Measurements from ENCODE around the gene ZNF496.
"Not testable (repeated sequence)": the region's sequence is repeated elsewhere in the genome, so short reads cannot be mapped to it uniquely, and the experiment has no call there.

Gene ZNF496

DNA sequence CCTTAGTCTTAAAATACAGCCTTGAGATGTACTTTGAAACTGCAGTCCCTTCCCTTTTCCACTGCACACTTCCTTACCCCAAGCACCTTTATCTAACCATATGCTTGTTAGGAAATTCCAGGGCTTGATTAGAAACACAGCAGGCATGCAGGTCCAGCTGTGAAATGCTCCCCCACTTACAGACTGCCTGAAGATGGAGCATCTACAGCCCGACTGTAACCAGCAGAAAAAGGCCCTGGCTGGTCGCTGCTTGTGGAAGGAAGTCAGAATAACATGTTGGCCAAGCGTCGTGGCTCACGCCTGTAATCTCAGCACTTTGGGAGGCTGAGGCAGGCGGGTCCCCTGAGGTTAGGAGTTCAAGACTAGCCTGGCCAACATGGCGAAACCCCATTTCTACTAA lies 38.6 kb downstream of the ZNF496 start:
- DNase-seq (ENCODE audit: low read depth, low spot score): no peak

DNA sequence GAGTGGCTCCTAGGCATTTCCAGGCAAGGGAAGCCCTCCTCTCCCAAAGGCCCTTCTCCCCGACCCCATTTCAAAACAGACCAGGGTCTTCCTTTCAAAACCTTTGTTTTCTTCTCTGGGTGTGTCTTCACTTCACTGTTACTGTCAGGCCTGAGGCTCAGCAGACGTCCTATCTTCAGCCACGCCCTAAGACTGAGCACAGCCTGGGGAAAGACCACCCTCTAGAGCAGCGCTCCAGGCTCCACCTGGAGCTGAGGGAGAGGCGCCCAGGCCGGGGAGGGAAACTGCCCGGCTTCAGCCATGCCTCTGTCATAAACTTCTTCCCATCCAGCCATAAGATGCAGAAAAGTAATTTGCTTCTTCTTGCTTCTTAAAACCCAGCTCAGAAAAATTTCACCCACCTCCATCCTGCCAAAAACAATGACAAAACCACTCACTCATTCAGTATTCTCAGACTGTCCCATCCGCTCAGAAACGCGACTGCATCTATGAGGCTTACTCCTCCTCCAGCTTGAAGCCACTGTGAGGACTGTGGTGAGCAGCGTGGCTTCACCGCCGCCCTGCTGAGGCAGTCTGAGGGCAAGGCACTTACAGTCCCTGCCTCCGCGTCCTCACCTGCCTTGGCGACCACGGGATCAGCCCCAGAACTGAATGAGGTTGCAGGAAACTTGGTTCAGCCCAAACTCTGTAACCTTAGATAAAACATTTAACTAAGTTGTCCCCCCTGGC lies 39.7 kb downstream of the ZNF496 start:
- no peak for DNase-seq (ENCODE audit: low read depth, low spot score)

DNA sequence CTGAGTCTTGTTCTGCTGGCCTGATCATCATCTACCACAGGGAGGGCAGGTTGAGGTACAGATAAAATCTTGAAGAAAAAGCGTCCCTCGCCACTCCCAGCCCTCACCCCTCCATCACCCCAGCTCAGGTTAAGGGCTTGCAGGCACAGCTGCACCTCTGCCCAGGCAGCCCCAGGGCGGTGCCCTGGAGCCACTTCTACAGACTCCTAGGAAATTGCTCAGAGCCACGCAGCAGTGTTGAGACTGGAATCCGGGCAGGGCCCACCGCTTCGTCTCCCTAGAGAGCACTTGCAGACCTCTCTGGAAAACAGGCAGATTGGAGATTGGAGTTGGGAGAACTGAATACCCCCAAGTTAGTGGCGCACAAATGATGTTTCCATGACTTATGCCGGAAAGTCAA lies 40.5 kb downstream of the ZNF496 start:
- DNase-seq (ENCODE audit: low read depth, low spot score): no peak

DNA sequence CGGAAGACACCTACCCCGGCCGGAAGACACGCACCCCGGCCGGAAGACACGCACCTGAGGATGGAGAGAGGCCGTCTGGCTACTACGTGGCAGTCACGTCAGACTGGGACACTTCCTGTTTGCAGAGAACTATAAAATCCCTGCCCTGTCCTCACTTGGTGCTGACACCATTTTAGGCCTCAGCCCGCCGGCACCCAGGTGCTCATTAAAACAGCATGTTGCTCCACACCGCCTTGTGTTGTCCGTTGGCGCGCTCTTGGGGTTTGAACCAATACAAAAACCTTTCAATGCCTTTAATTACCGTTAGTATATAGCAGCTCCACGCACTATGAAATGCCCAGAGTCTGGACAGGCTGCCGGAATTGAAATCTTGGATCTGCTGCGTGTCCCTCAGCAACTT lies 41.1 kb downstream of the ZNF496 start:
- DNase-seq (ENCODE audit: low read depth, low spot score): no peak

DNA sequence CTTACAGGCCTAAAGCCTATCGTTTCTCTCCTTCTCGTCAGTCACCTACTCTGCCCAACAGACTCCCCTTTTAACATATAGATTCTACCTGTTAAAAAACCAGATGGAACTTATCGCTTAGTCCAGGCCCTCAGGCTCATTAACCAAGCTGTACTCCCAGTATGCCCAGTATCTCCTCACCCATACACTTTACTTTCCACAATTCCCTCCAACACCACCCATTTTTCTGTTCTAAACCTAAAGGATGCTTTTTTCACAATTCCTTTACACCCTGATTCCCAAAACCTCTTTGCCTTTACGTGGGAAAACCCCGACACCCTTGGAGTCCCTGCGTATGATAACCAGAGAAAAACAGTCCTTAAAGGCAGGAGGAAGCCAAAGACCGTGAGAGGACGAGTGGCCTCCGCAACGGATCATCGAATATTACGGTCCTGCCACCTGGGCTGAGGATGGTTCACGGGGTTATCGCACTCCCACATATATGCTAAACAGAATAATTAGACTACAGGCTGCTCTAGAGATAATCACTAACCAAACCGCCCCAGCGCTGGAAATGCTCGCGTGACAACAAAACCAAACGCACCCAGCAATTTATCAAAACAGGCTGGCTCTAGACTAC lies 42.3 kb downstream of the ZNF496 start:
- not testable (repeated sequence) for DNase-seq (ENCODE audit: low read depth, low spot score)

DNA sequence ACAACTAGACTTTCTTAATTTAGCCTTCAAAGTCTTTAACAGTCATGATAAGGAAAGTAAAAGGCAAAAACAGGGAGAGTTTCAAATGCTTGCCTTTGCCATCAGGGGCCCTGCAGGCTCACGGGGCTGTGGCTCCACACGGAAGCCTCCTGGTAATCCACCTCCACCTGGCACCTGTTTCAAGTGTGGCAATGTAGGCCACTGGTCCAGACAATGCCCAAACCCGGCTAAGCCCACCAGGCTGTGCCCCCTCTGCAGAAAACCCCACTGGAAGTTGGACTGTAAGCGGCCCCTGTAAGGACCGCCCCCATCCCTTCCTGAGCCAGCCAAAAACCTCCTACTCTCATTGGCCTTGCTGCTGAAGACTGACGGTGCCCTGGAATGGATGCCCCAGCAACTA lies 43.3 kb downstream of the ZNF496 start:
- DNase-seq (ENCODE audit: low read depth, low spot score): no peak

DNA sequence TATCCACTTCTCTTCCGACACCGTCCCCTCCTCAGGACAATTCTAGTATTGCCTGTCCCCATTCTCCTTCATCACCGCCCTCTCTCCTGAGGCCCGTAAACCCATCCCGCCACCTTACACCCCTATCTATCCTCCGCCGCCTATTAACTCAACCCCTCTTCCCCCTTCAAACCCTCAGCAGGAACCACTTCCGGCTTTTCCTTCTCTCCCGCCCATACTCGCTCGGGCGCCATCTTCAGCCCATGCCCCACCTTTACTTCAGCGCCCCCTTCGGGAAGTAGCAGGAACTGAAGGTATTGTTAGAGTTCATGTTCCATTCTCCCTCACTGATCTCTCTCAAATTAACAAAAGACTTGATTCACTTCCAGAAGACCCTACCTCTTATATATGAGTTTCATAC lies 44.2 kb downstream of the ZNF496 start:
- no peak for DNase-seq (ENCODE audit: low read depth, low spot score)

DNA sequence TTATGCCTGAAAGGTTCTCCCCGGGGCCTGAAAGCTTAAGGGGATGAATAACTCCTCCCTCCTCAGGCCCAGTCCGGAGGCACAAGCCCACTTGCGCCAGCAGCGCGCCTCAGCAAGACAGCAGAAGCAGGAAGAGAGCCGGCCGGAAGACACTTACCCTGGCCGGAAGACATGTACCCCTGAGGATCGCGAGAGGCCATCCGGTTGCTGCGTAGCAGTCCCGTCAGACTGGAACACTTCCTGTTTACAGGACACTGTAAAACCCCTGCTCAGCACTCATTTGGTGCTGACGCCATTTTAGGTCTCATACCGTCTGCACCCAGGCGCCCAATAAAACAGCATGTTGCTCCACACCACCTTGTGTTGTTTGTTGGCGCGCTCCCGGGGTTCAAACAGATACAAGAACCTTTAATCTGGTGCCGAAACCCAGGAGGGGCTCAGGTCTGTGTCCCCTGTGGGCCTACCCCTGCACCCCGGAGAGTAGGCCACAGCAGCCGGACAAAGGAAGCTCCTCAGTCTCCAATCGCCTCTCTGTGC lies 45.5 kb downstream of the ZNF496 start:
- no peak for DNase-seq (ENCODE audit: low read depth, low spot score)

DNA sequence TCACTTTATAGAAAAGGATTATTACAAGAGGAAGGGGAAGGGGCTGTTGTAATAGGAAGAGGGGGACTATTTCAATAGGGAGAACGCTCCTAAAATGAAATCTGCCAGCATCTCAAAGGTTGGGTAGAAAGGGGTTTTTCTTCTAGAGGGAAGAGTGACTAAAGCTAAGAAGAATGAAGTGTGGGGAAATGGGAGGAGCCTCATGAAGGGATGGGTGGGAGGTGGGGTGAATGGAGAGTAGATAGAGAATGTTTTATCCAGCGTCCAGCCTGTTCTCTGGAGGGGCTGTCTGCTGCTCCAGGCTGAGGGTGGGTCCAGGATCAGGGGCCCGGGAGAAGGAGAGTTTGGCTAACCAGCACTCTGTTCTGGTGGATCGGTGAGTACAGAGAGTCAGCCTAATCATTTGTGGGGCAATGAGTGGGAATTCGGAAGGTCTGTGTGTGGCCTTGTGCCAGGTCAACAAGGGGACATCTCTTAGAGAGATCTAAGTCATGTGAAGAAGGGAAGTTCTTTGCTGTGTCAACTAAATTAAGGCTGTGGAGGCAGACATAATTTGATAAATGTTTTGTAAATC lies 50.6 kb downstream of the ZNF496 start:
- DNase-seq (ENCODE audit: low read depth, low spot score): no peak

DNA sequence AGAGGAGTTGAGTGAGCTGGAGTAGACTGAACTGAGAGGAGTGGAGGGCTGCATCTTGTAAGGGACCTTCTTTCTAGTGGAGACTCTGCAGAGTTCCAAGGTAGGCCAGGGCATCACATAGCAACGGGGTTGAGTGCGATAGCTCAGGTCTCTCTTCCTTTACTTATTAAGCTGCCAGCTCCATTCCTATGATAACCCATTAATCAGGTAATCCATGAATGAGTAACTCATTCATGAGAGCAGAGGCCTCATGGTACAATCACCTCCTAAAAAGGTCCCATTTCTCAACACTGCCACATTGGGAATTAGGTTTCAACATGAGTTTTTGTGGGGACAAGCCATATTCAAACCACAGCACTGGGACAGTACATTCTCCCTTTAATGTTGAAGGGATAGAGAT lies 54.5 kb downstream of the ZNF496 start:
- DNase-seq (ENCODE audit: low read depth, low spot score): no peak

DNA sequence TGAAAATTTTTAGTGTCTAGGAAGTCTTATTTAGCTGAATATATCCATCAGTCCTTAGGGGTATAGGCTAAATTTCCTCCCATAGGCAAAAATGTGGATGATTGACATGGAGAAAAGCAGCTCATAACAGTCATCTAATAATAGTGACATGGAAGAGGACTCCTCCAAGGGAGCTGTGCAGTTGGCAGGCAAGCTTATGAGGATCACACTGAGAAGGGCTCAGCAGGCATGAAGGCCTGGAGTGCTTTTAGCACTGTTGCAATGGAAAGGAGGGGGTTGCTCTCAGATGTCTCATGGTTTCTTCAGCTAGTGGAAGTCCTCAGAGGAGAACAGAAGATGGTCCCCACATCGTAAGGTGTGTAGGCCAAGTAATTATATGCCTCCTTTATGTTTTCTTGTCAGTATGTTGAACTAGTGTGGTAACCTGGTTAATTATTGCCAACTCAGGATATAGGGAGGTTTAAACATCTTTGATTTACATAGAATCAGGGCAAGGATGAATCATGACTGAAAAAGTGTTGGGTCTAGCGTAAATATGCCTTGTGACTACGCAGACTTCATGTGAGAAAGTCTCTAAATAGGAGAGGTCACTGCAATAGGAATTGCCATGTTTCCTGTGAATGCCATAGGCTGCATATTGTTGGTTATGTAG lies 56.9 kb downstream of the ZNF496 start:
- DNase-seq (ENCODE audit: low read depth, low spot score): no peak

DNA sequence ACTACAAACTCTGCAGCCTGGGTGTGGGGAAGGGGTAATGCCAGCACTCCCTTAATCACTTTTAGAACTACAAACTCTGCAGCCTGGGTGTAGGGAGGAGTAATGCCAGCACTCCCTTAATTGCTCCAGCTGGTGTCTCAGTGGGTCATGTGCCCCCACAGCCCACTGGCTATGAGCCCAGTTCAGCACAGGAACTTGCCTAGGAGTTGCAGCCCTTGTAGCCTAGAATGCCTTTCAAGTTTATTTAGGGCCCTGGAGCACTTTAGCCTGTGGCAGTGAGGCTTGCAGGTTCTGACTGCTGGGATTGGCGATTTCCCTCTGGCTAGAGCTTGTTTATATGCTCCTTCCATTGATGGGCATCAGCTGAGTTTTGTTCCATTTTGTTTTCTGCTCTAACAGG lies 58.7 kb downstream of the ZNF496 start:
- DNase-seq (ENCODE audit: low read depth, low spot score): no peak

DNA sequence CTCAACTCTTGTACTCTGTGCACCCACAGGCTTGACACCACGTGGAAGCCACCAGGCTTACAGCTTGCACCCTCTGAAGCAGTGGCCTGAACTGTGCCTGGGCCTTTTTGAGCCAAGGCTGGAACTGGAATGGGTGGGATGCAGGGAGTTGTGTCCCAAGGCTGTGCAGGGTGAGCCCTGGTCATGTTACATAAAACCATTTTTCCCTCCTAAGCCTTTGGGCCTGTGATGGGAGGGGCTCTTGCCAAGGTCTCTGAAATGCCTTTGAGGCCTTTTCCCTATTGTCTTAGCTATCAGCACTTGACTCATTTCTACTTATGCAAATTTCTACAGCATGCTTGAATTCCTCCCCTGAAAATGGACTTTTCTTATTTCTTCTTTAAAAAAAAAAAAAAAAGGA lies 61.7 kb downstream of the ZNF496 start:
- DNase-seq (ENCODE audit: low read depth, low spot score): no peak

DNA sequence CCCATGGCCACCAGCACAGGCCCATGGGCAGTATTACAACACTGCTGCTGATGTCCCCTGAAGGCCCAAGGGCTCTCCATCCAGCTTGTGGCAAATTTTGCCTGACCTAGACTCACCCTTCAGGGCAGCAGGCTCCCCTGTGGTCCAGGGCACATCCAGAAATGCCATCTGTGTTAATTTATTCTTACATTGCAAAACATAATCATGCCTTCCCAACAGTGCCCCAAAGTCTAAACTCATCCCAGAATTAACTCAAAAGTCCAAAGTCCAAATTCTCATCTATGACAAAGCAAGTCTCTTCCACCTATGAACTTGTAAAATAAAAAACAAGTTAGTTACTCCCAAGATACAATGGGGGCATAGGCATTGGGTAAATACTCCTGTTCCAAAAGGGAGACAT lies 62.5 kb downstream of the ZNF496 start:
- DNase-seq (ENCODE audit: low read depth, low spot score): no peak

DNA sequence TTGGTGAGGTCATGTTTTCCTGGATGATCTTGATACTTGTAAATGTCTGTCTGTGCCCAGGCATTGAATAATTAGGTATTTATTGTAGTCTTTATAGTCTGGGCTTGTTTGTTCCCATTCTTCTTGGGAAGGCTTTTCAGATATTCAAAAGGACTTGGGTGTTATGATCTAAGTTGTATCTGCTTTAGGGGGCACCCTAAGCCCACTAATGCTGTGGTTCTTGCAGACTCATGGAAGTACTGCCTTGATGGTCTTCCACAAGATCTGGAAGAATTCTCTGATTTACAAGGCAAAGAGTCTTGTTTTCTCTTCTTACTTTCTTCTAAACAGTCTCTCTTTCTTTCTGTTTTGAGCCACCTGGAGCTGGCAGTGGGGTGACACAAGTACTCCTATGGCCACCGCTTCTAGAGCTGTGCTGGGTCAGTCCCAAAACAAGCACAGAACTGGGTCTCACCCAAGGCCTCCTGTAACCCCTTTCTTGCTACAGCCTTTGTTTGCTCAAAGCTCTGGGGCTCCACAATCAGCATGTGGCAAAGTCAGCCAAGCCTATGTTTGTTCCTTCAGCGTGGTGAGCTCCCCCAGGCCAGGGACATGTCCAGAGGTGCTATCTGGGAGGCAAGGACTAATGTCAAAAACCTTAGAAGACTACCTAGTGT lies 63.1 kb downstream of the ZNF496 start:
- no peak for DNase-seq (ENCODE audit: low read depth, low spot score)

DNA sequence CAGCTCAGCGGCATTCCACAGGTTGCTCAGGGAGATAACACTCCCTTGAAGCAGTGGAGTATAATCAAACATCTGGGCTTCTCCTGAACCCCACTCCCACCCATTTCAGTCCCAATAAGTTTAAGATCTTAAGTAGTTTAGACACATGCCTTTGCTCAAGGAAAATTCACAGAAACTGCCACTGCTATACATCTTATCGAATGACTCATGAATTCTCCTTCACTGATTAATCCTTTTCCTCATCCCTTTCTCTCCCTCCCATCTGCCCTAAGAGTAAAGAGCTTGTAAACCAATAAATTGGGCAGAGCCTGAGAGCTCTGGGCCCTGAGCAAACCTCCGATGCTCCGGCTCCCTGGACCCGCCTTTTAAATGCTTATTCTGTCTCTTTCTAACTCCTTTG lies 65.6 kb downstream of the ZNF496 start:
- no peak for DNase-seq (ENCODE audit: low read depth, low spot score)

DNA sequence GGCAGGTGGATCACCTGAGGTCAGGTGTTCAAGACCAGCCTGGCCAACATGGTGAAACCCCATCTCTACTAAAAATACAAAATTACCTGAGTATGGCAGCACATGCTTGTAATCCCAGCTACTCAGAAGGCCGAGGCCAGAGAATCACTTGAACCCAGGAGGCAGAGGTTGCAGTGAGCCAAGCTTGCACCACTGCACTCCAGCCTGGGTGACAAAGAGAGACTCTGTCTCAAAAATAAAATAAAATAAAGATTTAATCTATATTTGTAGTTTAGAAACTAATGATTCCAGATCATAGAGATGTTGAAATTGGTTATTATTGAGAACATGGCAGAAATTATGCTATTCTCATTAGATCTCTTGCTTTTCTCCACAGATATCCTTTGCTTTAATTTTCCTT lies 75.9 kb downstream of the ZNF496 start, which contains the start of gene VN1R5:
TSS of gene VN1R5 (plus strand) at position 301 of the 400 bp plus-strand sequence.
- DNase-seq (ENCODE audit: low read depth, low spot score): not testable (repeated sequence)

DNA sequence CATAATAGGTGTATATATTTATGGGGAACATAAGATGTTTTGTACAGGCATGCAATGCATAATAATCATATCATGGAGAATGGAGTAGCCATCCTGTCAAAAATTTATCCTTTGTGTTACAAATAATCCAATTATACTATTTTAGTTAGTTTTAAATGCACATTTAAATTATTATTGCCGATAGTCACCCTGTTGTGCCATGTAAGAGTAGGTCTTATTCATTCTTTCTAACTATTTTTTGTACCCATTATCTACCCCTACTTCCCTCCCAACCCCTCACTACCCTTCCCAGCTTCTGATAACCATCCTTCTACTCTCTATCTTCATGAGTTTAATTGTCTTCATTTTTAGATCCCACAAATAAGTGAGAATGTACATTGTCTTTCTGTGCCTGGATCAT lies 84.1 kb downstream of the ZNF496 start:
- no peak for DNase-seq (ENCODE audit: low read depth, low spot score)
